Gastroesophageal sphincter (tissue), 4 donors: ENCODE results near the gene ENOX1. TPM values are rescaled to one million over a fixed set of nuclear protein-coding genes. Genes with fewer than 3 reads are reported as not detected.

Source experiments
- ATAC-seq: fragments of 150-250 bp; one replicate; pipeline ENCODE4 v1.9.1; 2016; ENCODE audit warnings: mild to moderate bottlenecking, moderate library complexity
- H3K27ac ChIP-seq, 4 donors: fragments of 200-600 bp; sonication (generic) in 3 of 4; 1 replicate in 3 of 4; 2 replicates in 1 of 4; pipeline ENCODE4 v1.5.1; 2016 to 2019
- H3K27me3 ChIP-seq: fragments of 200-600 bp; sonication (generic); one replicate; pipeline ENCODE4 v1.5.1; 2019
- H3K36me3 ChIP-seq, 2 donors: fragments of 200-600 bp; sonication (generic); one replicate each; pipeline ENCODE4 v1.5.1; 2019; ENCODE audit warnings: control low read depth in 1 of 2
- H3K4me1 ChIP-seq, 3 donors: fragments of 200-600 bp; sonication (generic); 1 replicate in 2 of 3; 2 replicates in 1 of 3; pipeline ENCODE4 v1.5.1; 2016 to 2019; ENCODE audit warnings: control low read depth in 2 of 3
- H3K4me3 ChIP-seq, 2 donors: fragments of 200-600 bp; sonication (generic); one replicate each; pipeline ENCODE4 v1.5.1; 2019; ENCODE audit warnings: mild to moderate bottlenecking in 1 of 2, moderate library complexity in 1 of 2
- H3K9me3 ChIP-seq, 3 donors: fragments of 200-600 bp; sonication (generic); one replicate each; pipeline ENCODE4 v1.5.1; 2017 to 2019; ENCODE audit warnings: control low read depth in 2 of 3
- CTCF ChIP-seq, 4 experiments: fragments of 200-600 bp in 2 of 4; fragments of 450-650 bp in 2 of 4; sonication (generic) in 1 of 4; IDR thresholded peaks; one replicate each; pipeline ENCODE4 v1.5.1; 2017 to 2019; ENCODE audit warnings: antibody characterized with exemption in 4 of 4, mild to moderate bottlenecking in 2 of 4, moderate library complexity in 2 of 4
- EP300 ChIP-seq: sonication (generic); formaldehyde crosslinking; IDR thresholded peaks from one replicate; pipeline ENCODE4 v1.6.1; 2017; ENCODE audit warnings: antibody characterized with exemption, mild to moderate bottlenecking
- POLR2A ChIP-seq, 2 donors: fragments of 450-650 bp; IDR thresholded peaks; one replicate each; pipeline ENCODE4 v1.6.1; 2017; ENCODE audit warnings: antibody characterized with exemption in 2 of 2, mild to moderate bottlenecking in 2 of 2, moderate library complexity in 1 of 2
- POLR2AphosphoS5 ChIP-seq: sonication (generic); formaldehyde crosslinking; IDR thresholded peaks from one replicate; pipeline ENCODE4 v1.6.1; 2017; ENCODE audit warnings: antibody characterized with exemption
- WGBS, 2 donors: methylation state at CpG; one replicate each; pipeline ENCODE4 v1.1.5; 2018; ENCODE audit warnings: low coverage in 1 of 2; 5-methylcytosine and 5-hydroxymethylcytosine counted together
- total RNA-seq, 4 donors: library from RNA; depleted of rRNA; stranded (reverse); fragments of >200 nt; gene quantifications; one replicate each; pipeline ENCODE4 v1.1.0, GENCODE V29; 2016

ENOX1 gene
- total RNA-seq, 4 donors from 2014 or later: 1.8 to 11.6 (median 9.4) TPM

- Histone ChIP-seq H3K27me3 (no peaks in the 10 kb centered on the region), H3K9me3 (no peaks in the 10 kb centered on the region), H3K36me3 (no peaks in the 10 kb centered on the region), H3K27ac (no peak overlapping the region), H3K4me3 (no peak overlapping the region), H3K4me1 (peaks cover 0 to 6% (median 0%) of the 10 kb centered on the region in 3 donors)
- no peak for ATAC-seq
- 88 to 97% methylated on average over 10 to 14 of the region's 14 CpGs for WGBS, 2 donors
- TF ChIP-seq POLR2AphosphoS5 (no peak), EP300 (no peak), CTCF (IDR thresholded peaks at IDR 0.05) (no peak), POLR2A (IDR thresholded peaks at IDR 0.05) (no peak)
These were observed 592.9 kb downstream of the ENOX1 start for GRCh38 chr13:43193789-43194420.

GRCh38 chr13:43191546-43191945 is 595.2 kb downstream of the ENOX1 start:
- H3K4me1 ChIP-seq: peaks cover 0 to 6% (median 0%) of the 10 kb centered on the region in 3 donors
- no peak overlapping the region for H3K27ac ChIP-seq
- H3K27me3 ChIP-seq: no peaks in the 10 kb centered on the region
- TF ChIP-seq POLR2AphosphoS5: no peak
- TF ChIP-seq CTCF (IDR thresholded peaks at IDR 0.05): no peak
- no peak for TF ChIP-seq POLR2A (IDR thresholded peaks at IDR 0.05)
- TF ChIP-seq EP300: no peak
- no peaks in the 10 kb centered on the region for H3K36me3 ChIP-seq
- no CpG with 5 or more reads among the region's 1 CpG for WGBS, 2 donors
- no peaks in the 10 kb centered on the region for H3K9me3 ChIP-seq
- no peak overlapping the region for H3K4me3 ChIP-seq
- ATAC-seq: no peak

GRCh38 chr13:43185226-43185625 is 601.5 kb downstream of the ENOX1 start:
- no peaks in the 10 kb centered on the region for H3K27me3 ChIP-seq
- WGBS, 2 donors: 83 to 90% methylated on average over 1 to 2 of the region's 2 CpGs
- no peaks in the 10 kb centered on the region for H3K9me3 ChIP-seq
- ATAC-seq: no peak
- no peaks in the 10 kb centered on the region for H3K4me1 ChIP-seq
- TF ChIP-seq CTCF (IDR thresholded peaks at IDR 0.05) (no peak), POLR2AphosphoS5 (no peak), POLR2A (IDR thresholded peaks at IDR 0.05) (no peak), EP300 (no peak)
- no peak overlapping the region for H3K4me3 ChIP-seq
- H3K27ac ChIP-seq: no peak overlapping the region
- no peaks in the 10 kb centered on the region for H3K36me3 ChIP-seq

- ATAC-seq: no peak
- Histone ChIP-seq H3K36me3 (no peaks in the 10 kb centered on the region), H3K27me3 (no peaks in the 10 kb centered on the region), H3K4me3 (no peak overlapping the region), H3K4me1 (no peaks in the 10 kb centered on the region), H3K9me3 (no peaks in the 10 kb centered on the region), H3K27ac (no peak overlapping the region)
- WGBS, 2 donors: 86 to 100% methylated on average over 2 to 10 of the region's 16 CpGs
- no peak for TF ChIP-seq POLR2A (IDR thresholded peaks at IDR 0.05)
- TF ChIP-seq CTCF (IDR thresholded peaks at IDR 0.05): no peak
- no peak for TF ChIP-seq POLR2AphosphoS5
- TF ChIP-seq EP300: no peak
These were observed 605.9 kb downstream of the ENOX1 start for GRCh38 chr13:43180837-43181236.

- Histone ChIP-seq H3K27me3 (no peaks in the 10 kb centered on the region), H3K4me3 (no peak overlapping the region), H3K27ac (no peak overlapping the region), H3K36me3 (no peaks in the 10 kb centered on the region), H3K9me3 (no peaks in the 10 kb centered on the region), H3K4me1 (no peaks in the 10 kb centered on the region)
- TF ChIP-seq POLR2A (IDR thresholded peaks at IDR 0.05): no peak
- TF ChIP-seq POLR2AphosphoS5: no peak
- TF ChIP-seq CTCF (IDR thresholded peaks at IDR 0.05): no peak
- no peak for TF ChIP-seq EP300
- 80 to 97% methylated on average over 1 to 5 of the region's 9 CpGs for WGBS, 2 donors
- ATAC-seq: no peak
These were observed 606.6 kb downstream of the ENOX1 start for GRCh38 chr13:43180036-43180660.
